Activated CD4-positive, CD25-positive, alpha-beta regulatory T cell treated with anti-CD3 and anti-CD28 coated beads, Interleukin-2, amount 50 U/mL, for 16 hours (primary cell): ENCODE data around the gene UPF3A.
"Not testable (repeated sequence)": the region's sequence is repeated elsewhere in the genome, so short reads cannot be mapped to it uniquely, and the experiment has no call there.

Experiments
- DNase-seq: peaks from one replicate; pipeline ENCODE4 v3.0.0-alpha.2; 2020; ENCODE audit warnings: low read depth, low spot score

Gene UPF3A

GRCh38 chr13:114263578-114263977, 17.8 kb upstream of the UPF3A start:
- DNase-seq = no peak

- not testable (repeated sequence) for DNase-seq
Observed at GRCh38 chr13:114264313-114264712, 17.1 kb upstream of the UPF3A start.

- DNase-seq = no peak
Observed at GRCh38 chr13:114264886-114265611, 16.4 kb upstream of the UPF3A start.

GRCh38 chr13:114266241-114266640, 15.2 kb upstream of the UPF3A start:
- DNase-seq = no peak

GRCh38 chr13:114268344-114269280, 12.8 kb upstream of the UPF3A start:
- DNase-seq = no peak

- no peak for DNase-seq
Observed at GRCh38 chr13:114269281-114269770, 12.1 kb upstream of the UPF3A start.

GRCh38 chr13:114272977-114273376, 8.4 kb upstream of the UPF3A start:
- DNase-seq = no peak

GRCh38 chr13:114275304-114275703, 6.1 kb upstream of the UPF3A start:
- DNase-seq = no peak

- DNase-seq = no peak
Observed at GRCh38 chr13:114279146-114279545, 2.3 kb upstream of the UPF3A start.

GRCh38 chr13:114279758-114280355, 1.5 kb upstream of the UPF3A start:
- DNase-seq = no peak

GRCh38 chr13:114282041-114282670, 755 bp downstream of the UPF3A start:
- no peak for DNase-seq

- DNase-seq = no peak
Observed at GRCh38 chr13:114283576-114283975, 2.2 kb downstream of the UPF3A start.

GRCh38 chr13:114284680-114285079, 3.3 kb downstream of the UPF3A start:
- no peak for DNase-seq

- no peak for DNase-seq
Observed at GRCh38 chr13:114285166-114285808, 3.9 kb downstream of the UPF3A start.

GRCh38 chr13:114286808-114287207, 5.4 kb downstream of the UPF3A start:
- no peak for DNase-seq

- no peak for DNase-seq
Observed at GRCh38 chr13:114288157-114288591, 6.8 kb downstream of the UPF3A start.

- DNase-seq = no peak
Observed at GRCh38 chr13:114296448-114296847, 15.0 kb downstream of the UPF3A start.

GRCh38 chr13:114296902-114297301, 15.5 kb downstream of the UPF3A start:
- DNase-seq = no peak

GRCh38 chr13:114298866-114299265, 17.5 kb downstream of the UPF3A start:
- no peak for DNase-seq

- DNase-seq = no peak
Observed at GRCh38 chr13:114299604-114300305, 18.4 kb downstream of the UPF3A start.
